Activated CD8-positive, alpha-beta memory T cell treated with anti-CD3 and anti-CD28 coated beads, Interleukin-2, amount 50 U/mL, for 24 hours (primary cell): ENCODE results near the gene ARHGEF19.
"Not testable (repeated sequence)": the region's sequence is repeated elsewhere in the genome, so short reads cannot be mapped to it uniquely, and the experiment has no call there.

ENCODE experiments used
- DNase-seq: peaks from one replicate; pipeline ENCODE4 v3.0.0-alpha.2; 2020; ENCODE audit errors: extremely low read depth

ARHGEF19 gene

GRCh38 chr1:16167331-16168143, 44.9 kb downstream of the ARHGEF19 start:
- no peak for DNase-seq

- DNase-seq: no peak
Observed at GRCh38 chr1:16166117-16166516, 46.3 kb downstream of the ARHGEF19 start.

- no peak for DNase-seq
Observed at GRCh38 chr1:16165548-16165947, 46.9 kb downstream of the ARHGEF19 start.

- DNase-seq: no peak
Observed at GRCh38 chr1:16165073-16165364, 47.4 kb downstream of the ARHGEF19 start.

GRCh38 chr1:16164213-16165072, 48.0 kb downstream of the ARHGEF19 start:
- no peak for DNase-seq

GRCh38 chr1:16163608-16164212, 48.7 kb downstream of the ARHGEF19 start:
- not testable (repeated sequence) for DNase-seq

GRCh38 chr1:16162163-16162822, 50.2 kb downstream of the ARHGEF19 start:
- DNase-seq: no peak

- DNase-seq: no peak
Observed at GRCh38 chr1:16161717-16162116, 50.7 kb downstream of the ARHGEF19 start.

- no peak for DNase-seq
Observed at GRCh38 chr1:16158993-16159831, 53.2 kb downstream of the ARHGEF19 start.

GRCh38 chr1:16158025-16158424, 54.4 kb downstream of the ARHGEF19 start:
- DNase-seq: no peak

GRCh38 chr1:16156848-16157495, 55.5 kb downstream of the ARHGEF19 start:
- no peak for DNase-seq

GRCh38 chr1:16155537-16156410, 56.7 kb downstream of the ARHGEF19 start, which contains the start of gene EPHA2:
Gene EPHA2, minus strand, starts transcription at chr1:16156069. Its CDS starts 137 bp downstream, at chr1:16155932.
- no peak for DNase-seq

- no peak for DNase-seq
Observed at GRCh38 chr1:16153999-16154673, 58.3 kb downstream of the ARHGEF19 start.

GRCh38 chr1:16153096-16153998, 59.1 kb downstream of the ARHGEF19 start:
- DNase-seq: no peak

GRCh38 chr1:16152481-16153087, 59.9 kb downstream of the ARHGEF19 start:
- DNase-seq: no peak

GRCh38 chr1:16151995-16152384, 60.5 kb downstream of the ARHGEF19 start:
- DNase-seq: no peak

- no peak for DNase-seq
Observed at GRCh38 chr1:16151196-16151994, 61.1 kb downstream of the ARHGEF19 start.
